ENCODE results near the gene ZCWPW1. TPM values are rescaled to one million over a fixed set of nuclear protein-coding genes. Genes with fewer than 3 reads are reported as not detected.

ZCWPW1 gene
- total RNA-seq, 2 donors from 2014 or later = 3.1 to 3.5 TPM

DNA sequence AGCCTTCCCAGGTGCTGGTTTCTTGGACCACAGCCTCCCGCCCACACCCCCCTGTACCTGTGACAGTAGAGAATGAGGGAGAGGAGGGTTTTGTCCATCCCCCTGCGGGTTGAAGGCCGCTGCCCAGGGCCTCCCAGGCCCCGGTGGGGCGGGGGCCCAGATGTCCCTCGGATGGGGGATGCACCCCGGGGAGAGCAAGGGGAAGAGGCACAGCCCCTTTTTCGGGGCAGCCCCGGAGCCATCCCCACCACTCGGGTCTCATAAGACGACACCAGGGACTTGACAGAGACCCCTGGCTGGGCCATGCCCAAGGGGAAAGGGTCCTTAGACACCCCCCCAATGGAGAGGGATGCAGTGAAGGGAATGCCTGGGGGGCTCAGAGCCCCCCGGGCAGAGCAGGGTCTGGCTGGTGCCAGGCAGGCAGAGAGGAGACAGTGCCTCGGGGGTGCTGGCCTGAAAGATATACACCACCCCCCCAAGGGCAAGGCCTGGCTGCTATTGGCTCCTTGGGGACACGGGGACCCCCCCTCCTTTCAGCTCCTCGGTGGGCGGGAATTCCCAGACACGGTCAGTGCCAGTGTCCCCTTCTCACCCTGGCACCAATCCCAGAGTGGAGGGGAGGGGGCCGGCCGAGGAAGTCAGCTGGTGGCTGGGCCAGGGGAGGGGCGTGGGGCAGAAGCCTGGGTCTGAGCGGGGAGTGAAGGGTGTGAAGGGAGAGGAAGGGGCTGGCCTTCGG lies 39.3 kb upstream of the ZCWPW1 start:
- H3K27me3 ChIP-seq (replicated peaks; ENCODE audit: insufficient read depth) = no peaks in the 10 kb centered on the region
- peaks cover 13% of the 10 kb centered on the region for H3K36me3 ChIP-seq
- no peak for DNase-seq (ENCODE audit: low spot score)
- no peak for ATAC-seq (ENCODE audit: insufficient number of reproducible peaks, low FRiP score, low read depth)
- H3K27ac ChIP-seq = no peak overlapping the region
- TF ChIP-seq, protein P1, sequence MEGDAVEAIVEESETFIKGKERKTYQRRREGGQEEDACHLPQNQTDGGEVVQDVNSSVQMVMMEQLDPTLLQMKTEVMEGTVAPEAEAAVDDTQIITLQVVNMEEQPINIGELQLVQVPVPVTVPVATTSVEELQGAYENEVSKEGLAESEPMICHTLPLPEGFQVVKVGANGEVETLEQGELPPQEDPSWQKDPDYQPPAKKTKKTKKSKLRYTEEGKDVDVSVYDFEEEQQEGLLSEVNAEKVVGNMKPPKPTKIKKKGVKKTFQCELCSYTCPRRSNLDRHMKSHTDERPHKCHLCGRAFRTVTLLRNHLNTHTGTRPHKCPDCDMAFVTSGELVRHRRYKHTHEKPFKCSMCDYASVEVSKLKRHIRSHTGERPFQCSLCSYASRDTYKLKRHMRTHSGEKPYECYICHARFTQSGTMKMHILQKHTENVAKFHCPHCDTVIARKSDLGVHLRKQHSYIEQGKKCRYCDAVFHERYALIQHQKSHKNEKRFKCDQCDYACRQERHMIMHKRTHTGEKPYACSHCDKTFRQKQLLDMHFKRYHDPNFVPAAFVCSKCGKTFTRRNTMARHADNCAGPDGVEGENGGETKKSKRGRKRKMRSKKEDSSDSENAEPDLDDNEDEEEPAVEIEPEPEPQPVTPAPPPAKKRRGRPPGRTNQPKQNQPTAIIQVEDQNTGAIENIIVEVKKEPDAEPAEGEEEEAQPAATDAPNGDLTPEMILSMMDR (IDR thresholded peaks at IDR 0.05) = no peak
- H3K4me3 ChIP-seq = no peak overlapping the region
- H3K9me3 ChIP-seq = no peaks in the 10 kb centered on the region
- peaks cover 15 to 35% of the 10 kb centered on the region in 2 donors for H3K4me1 ChIP-seq (ENCODE audit: control insufficient read depth in 1 of 2, low read depth in 2 of 2)

DNA sequence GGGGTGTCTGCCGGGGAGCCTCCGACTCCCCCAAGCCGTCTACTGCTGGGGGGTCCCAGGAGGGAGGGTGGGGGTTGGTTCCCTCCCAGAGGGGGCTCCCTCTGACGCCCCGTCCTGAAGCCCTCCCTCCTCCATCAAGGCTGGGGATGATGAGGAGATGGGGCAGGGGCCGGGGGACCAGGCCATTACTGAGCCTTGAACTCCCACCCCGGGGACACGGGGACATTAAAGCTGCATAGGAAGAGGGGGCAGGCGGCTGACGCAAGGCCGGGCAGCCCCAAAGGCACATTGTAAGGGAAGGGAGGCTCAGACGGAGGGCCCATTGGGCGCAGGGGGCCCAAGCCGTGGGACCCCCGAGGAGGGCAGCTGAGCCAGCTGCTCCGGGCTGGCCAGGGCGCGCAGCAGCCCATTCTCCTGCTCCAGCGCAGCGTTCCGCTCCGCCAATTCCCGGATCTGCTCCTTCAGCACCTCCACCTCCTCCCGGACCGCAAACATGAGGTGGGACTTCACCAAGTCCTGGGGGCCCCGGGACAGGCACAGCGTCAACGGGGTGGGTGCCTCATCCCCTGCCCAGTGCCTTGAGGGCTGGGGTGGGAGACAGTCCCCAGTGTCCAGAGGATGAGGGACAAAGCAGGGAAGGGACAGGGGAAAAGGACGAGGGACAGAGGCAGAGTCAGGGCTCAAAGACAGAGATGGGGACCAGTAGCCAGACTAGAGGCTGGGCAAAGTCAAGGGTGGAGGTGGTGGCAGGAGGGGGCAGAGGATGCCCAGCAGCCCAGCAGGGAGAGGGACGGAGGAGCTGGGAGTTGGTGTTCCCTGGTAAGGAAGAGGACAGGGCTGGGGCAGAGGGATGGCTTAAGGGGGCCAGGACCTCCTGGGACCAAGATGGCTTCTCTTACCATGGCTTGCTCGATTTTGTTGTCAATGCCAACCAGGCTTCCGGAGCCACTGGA lies 38.4 kb upstream of the ZCWPW1 start:
- ATAC-seq (ENCODE audit: insufficient number of reproducible peaks, low FRiP score, low read depth) = no peak
- H3K27me3 ChIP-seq (replicated peaks; ENCODE audit: insufficient read depth) = no peaks in the 10 kb centered on the region
- TF ChIP-seq, protein P1 (IDR thresholded peaks at IDR 0.05) = no peak
- peaks cover 11% of the 10 kb centered on the region for H3K36me3 ChIP-seq
- DNase-seq (ENCODE audit: low spot score) = no peak
- peaks cover 14 to 29% of the 10 kb centered on the region in 2 donors for H3K4me1 ChIP-seq (ENCODE audit: control insufficient read depth in 1 of 2, low read depth in 2 of 2)
- peak overlapping the region in 1 of 2 donors; percentile 34 for H3K27ac ChIP-seq
- H3K4me3 ChIP-seq = no peak overlapping the region
- no peaks in the 10 kb centered on the region for H3K9me3 ChIP-seq

DNA sequence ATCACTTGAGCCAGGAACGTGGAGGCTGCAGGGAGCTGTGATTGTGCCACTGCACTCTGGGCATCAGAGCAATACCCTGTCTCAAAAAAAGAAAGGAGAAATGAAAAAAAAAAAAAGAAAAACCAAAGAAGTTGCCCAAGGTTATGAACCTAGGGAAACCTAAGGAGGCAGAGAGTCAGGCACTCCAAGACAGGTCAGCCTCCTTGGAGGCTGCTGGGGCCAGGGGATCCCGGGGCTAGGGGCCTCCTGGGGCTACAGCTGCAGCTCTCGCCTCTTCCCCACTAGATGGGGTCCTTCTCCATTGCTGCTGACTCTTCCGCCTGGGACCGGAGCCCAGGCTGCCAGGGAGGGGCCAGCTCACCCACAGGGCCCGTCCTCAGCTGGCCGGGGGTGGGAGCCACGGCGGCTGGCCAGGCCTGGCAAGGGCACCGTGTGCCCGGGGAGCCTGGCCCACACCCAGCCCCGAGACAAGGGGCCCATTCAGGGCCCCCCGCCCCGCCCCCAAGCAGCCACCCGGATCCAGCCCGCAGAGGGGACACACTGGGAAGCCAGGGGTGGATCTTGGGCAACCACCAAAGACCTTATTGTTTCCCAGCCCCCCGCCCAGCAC lies 37.3 kb upstream of the ZCWPW1 start:
- Histone ChIP-seq H3K36me3 (peaks cover 9% of the 10 kb centered on the region), H3K27me3 (replicated peaks; ENCODE audit: insufficient read depth) (no peaks in the 10 kb centered on the region), H3K4me3 (peak overlapping the region; percentile 49), H3K9me3 (no peaks in the 10 kb centered on the region), H3K4me1 (ENCODE audit: control insufficient read depth in 1 of 2, low read depth in 2 of 2) (peaks cover 14 to 29% of the 10 kb centered on the region in 2 donors), H3K27ac (peak overlapping the region in 1 of 2 donors; percentile 56)
- TF ChIP-seq, protein P1 (IDR thresholded peaks at IDR 0.05) = peak; percentile 67
- ATAC-seq (ENCODE audit: insufficient number of reproducible peaks, low FRiP score, low read depth) = peak; percentile 74
- no peak for DNase-seq (ENCODE audit: low spot score)

DNA sequence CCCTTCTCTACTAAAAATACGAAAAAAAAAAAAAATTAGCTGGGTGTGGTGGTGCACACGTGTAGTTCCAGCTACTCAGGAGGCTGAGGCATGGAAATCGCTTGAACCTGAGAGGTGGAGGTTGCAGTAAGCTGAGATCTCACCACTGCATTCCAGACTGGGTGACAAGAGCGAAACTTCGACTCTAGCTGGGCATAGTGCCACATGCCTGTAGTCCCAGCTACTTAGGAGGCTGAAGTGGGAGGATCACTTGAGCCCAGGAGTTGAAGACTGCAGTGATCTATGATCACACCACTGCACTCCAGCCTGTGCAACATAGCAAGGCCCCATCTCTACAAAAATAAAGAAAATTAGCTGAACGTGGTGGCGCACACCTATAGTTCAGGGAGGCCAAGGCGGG lies 36.8 kb upstream of the ZCWPW1 start:
- peak overlapping the region in 1 of 2 donors; percentile 56 for H3K27ac ChIP-seq
- no peak for DNase-seq (ENCODE audit: low spot score)

More for the DNA sequence above, 36.8 kb upstream of the ZCWPW1 start:
- Histone ChIP-seq H3K4me3 (peak overlapping the region; percentile 49), H3K36me3 (peaks cover 5% of the 10 kb centered on the region), H3K4me1 (ENCODE audit: control insufficient read depth in 1 of 2, low read depth in 2 of 2) (peaks cover 14 to 29% of the 10 kb centered on the region in 2 donors), H3K9me3 (no peaks in the 10 kb centered on the region), H3K27me3 (replicated peaks; ENCODE audit: insufficient read depth) (no peaks in the 10 kb centered on the region)
- no peak for ATAC-seq (ENCODE audit: insufficient number of reproducible peaks, low FRiP score, low read depth)
- TF ChIP-seq, protein P1 (IDR thresholded peaks at IDR 0.05) = no peak
